Right ventricle myocardium inferior (tissue), 1 donor: ENCODE measurements around the gene ZBED5. TPM values are rescaled to one million over a fixed set of nuclear protein-coding genes. Genes with fewer than 3 reads are reported as not detected.
"Not testable (repeated sequence)": the region's sequence is repeated elsewhere in the genome, so short reads cannot be mapped to it uniquely, and the experiment has no call there.

Experiments
- ATAC-seq: fragments of 200-7000 bp; cut with Tn5 transposase; one replicate; pipeline ENCODE4 v1.9.1; 2020; ENCODE audit warnings: mild to moderate bottlenecking, moderate library complexity
- DNase-seq: peaks from one replicate; pipeline ENCODE4 v3.0.0; 2021; ENCODE audit errors: missing footprints
- intact Hi-C: fragments of 100-400 bp; cut with DNase I; formaldehyde crosslinking; loops from one replicate; pipeline ENCODE4 v1.11.0; 2022
- long read RNA-seq: library from polyadenylated mRNA; unstranded; transcript quantifications from one replicate; pipeline ENCODE4 v2.0.0, GENCODE V29; 2021
- total RNA-seq: library from RNA; stranded (reverse); fragmentation: NEBNext Ultra II Directional; extraction: Animal tissue kit (Norgen Biotek cat#: 25700); gene quantifications from one replicate; pipeline ENCODE4 v1.2.1, GENCODE V29; 2021
- donor health status: DM: no; HTN: yes; CAD: no; lungs with severe emphysema.

Gene ZBED5
- 42.7 TPM for total RNA-seq
- long read RNA-seq, transcript ZBED5-201 (3 exons, 2,512 nt) = major isoform, 9 of 13 reads
- long read RNA-seq, partial matches to known transcripts = 0 of 13 reads
- long read RNA-seq, other reads (novel, unspliced or antisense) = 1 of 13 reads

DNA sequence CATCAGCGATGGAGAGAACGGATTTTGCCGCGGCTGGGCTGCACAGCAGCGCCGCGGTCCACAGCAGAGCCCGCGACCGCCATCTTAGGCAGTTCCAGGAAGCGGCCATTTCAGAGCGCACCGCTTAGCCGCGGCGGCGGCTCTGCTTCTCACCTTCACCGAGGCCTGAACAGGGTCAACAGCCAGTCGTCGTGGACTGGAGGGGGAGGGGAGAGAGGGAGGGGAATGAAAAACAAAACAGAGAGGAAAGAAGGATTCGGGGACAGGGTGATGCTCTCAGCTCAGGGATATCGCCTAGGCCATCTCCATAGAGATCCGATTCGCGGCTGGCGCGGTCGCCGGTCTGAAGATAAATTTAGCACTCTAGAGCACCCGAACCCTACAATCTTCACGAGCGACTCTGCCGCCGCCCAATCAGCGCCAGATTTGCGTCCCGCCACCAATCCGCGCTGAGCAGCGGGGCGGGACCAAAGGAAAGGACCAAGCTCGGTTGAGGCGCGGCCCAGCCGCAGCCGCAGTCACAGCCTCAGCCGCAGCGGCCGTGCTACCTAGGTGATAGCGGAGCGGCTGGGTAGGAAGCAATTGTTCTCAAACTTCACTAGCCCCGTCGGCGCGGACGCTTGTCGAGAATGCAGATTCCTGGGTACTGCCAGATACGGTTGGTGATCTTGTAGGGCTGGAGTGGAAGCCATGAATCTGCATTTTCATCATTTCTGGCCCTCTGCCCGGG is at the start of gene ZBED5:
ZBED5 (minus strand) TSS at position 345 of the 730 bp plus-strand sequence. CDS start 3,108 bp downstream, outside the sequence.
- peak; percentile 99 for DNase-seq
- peak; percentile 98 for ATAC-seq
- intact Hi-C loops = loop anchor here (1.0 to 2.0 kb wide), 3 partner anchors 41 to 73 kb away; no protein-coding TSS in a partner anchor

DNA sequence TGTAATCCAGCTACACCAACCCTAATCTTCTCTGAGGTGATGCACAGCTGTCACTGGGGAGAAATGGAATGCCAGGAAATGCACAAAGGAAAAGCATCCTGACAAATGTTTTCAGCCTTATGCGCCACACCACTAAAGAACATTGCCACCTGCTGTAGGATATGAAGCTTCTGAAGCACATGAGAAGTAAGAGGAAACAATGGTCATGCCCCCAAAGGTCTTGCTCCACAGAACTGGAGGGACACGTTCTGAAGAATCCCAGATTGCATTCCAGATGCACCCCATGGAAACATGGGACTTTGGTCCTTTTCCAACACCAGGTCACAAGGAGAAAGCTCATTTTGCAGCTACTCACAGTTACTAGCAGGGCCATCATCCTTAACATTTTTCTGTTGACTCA is 48.7 kb upstream of the ZBED5 start:
- intact Hi-C loops = loop anchor here (5.0 kb wide), 1 partner anchor 114 kb away; no protein-coding TSS in a partner anchor
- DNase-seq (no peak), ATAC-seq (peak; percentile 51)

DNA sequence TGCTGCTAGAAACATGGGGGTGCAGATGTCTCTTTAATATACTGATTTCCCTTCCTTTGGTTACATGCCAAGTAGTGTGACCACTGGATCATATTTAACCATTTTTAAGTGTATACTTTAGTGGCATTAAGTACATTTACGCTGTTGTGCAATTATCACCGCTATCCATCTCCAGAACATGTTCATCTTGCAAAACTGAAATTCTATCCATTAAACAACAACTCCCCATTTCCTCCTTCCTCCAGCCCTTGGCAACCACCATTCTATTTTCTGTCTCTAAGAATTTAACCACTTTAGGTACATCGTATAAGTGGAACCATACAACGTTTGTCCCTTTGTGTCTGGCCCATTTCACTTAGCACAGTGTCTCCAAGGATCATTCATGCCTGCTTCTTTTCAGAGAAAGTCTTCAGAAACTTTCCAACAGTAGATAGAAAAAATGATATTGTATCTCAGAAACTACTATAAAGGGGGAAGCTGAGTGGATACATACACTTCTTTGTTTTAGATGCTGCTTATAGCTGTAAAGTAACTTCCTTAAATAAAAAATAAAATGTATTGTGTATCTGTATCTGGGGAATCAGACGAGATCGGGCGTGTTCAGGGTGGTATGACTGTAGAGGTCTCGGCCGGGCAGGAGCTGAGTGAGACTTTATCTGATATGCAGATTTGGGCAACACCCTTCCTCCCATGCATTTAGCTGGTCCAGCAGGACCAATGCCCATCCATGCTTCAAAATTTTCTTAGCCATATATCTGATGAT is 44.6 kb upstream of the ZBED5 start:
- no peak for ATAC-seq
- DNase-seq = no peak
- intact Hi-C loops = no loop called here

DNA sequence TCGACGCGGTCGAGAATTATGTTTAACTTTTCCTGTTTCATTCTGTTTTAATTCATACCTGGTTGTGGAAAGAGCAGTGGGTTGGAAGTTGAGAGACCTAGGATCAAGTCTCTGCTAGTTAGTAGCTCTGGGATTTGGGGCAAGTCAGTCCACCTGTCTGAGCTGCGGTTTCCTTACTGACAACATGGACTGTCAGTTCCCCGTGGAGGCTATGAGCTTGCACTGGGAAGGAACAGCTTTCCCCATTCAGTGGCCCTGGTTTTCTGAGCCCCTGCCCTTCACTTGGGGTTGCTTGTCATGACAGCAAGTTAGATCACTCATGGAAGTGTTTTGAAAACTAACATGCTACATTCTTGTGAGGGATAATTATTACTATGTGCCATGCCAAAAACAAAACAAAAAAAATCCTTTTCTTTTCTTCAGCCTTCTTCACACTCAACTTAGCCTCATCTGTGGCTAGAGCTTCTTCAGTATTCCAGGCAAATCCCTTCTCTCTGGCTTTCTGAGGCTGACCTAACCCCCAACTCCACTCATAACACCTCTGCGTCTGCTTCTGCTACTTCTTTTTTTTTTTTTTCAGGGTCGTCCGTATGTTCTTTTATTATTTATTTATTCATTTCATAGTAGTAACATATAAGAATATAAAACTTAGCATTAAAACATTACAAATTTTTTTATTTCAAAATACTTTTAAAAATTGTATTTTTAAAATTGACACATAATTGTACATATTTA is 43.0 kb upstream of the ZBED5 start:
- intact Hi-C loops = no loop called here
- DNase-seq (no peak), ATAC-seq (no peak)

- DNase-seq (peak; percentile 75), ATAC-seq (peak; percentile 70)
- intact Hi-C loops = loop anchor here (1.0 to 2.0 kb wide), 2 partner anchors 40 to 90 kb away; partner anchors contain the start of gene ZBED5
These were observed 41.4 kb upstream of the ZBED5 start for GRCh38 chr11:10899121-10899830.

DNA sequence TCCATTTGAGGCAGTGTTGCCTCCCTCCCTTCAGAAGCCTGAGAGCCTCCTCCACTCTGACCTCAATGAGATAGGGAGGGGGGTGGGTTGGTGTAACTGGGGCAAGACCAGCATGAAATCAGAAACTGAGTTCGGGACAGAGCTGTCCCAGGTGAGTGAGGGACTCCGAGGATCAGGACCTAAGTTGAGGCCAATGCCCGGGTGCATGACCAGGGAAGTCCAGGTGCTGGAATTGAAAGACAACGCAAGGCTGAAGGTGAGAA is 40.8 kb upstream of the ZBED5 start:
- DNase-seq (no peak), ATAC-seq (no peak)
- intact Hi-C loops = loop anchor here (1.0 to 2.0 kb wide), 2 partner anchors 40 to 89 kb away; partner anchors contain the start of gene ZBED5

DNA sequence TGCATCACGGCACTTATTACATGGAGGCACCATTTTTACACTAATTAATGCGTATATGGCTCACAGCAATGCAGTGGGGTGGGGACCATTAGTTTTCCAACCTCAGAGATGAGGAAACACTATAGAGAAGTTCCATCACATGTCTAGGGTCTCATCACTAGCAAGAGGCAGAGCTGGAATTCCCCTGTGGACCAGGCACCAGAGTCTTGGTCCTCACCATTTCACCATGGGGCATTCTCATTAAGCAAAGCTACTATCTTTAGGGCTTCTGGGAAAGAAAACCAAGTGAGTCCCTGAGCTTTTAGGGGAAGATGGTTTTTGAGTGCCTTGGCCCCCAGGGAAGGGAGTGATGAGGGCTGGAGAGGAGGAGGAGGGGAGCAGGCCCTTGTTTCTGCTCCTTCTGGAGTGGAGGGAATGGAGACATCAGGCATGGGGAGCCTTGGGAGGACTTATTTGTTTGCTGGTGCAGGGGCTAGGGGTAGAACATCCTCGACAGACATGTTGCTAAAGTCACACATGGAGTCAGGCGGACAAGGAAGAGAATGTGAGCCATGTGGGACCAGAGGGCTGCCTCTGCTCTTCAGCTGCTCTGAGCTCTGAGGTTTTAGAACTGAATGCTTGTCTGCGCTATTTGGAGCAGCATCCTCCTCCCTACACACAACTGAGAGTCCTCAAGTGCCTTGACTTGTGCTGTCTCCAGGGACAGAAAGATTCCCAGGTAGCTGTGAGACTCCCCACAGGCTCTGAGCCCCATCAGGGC is 40.3 kb upstream of the ZBED5 start:
- no peak for ATAC-seq
- intact Hi-C loops = loop anchor here (2.0 kb wide), 1 partner anchor 39 kb away; the partner anchor contains the start of gene ZBED5
- DNase-seq = no peak

GRCh38 chr11:10897150-10897549 is 39.3 kb upstream of the ZBED5 start:
- DNase-seq (no peak), ATAC-seq (no peak)
- intact Hi-C loops = no loop called here

- ATAC-seq = no peak
- DNase-seq = no peak
- intact Hi-C loops = no loop called here
These were observed 38.6 kb upstream of the ZBED5 start for GRCh38 chr11:10896493-10896892.

GRCh38 chr11:10895285-10895684 is 37.4 kb upstream of the ZBED5 start:
- ATAC-seq (no peak), DNase-seq (no peak)
- intact Hi-C loops = no loop called here

DNA sequence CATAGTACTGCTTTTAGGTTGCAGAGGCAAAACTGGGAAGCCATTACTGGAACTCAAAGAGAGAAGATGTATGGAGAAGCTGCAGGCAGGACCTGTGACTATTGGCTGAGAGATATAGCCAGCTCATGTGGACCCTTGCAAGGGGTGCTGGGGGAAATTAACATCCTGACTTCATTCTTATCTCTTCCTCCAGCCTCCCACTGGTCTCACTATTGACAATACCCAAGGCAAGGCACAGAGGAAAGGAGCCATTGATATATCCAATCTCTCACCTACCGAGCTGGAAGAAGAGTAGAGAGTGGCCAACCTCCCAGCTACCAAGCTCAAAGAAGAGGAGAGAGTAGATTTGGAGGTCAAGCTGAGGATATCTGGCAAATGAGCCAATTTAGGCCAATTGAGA is 36.8 kb upstream of the ZBED5 start:
- DNase-seq (no peak), ATAC-seq (no peak)
- intact Hi-C loops = no loop called here

GRCh38 chr11:10893714-10894151 is 35.9 kb upstream of the ZBED5 start:
- no peak for DNase-seq
- ATAC-seq = peak; percentile 82
- intact Hi-C loops = no loop called here

GRCh38 chr11:10892250-10892649 is 34.4 kb upstream of the ZBED5 start:
- ATAC-seq (no peak), DNase-seq (no peak)
- intact Hi-C loops = no loop called here

DNA sequence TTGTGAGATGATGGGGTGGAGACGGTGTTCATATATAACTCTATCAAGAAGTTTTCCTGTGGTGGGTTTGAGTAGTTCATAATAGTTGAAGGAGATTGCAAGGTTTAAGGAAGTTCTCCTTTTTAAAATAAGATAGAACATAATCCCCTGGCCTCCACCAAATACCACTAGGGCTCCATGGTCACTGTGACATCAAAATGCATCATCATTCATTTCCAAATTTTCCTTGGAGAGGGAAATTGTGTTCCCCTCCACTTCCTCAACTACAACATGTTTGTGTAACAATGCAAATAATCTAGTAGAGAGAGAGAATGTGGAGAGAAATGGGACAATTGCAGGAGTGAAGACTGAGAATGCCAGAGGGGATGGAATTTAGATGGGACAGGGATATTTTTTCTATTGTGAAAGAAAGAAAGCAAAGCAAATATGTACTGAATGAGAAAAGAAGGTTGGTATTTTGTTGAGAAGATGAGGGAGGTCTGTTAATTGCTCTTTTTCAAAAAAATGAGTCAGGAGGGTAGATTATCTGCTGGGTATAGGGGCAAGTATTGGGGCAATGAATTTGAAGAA is 33.4 kb upstream of the ZBED5 start:
- ATAC-seq (no peak), DNase-seq (no peak)
- intact Hi-C loops = no loop called here

DNA sequence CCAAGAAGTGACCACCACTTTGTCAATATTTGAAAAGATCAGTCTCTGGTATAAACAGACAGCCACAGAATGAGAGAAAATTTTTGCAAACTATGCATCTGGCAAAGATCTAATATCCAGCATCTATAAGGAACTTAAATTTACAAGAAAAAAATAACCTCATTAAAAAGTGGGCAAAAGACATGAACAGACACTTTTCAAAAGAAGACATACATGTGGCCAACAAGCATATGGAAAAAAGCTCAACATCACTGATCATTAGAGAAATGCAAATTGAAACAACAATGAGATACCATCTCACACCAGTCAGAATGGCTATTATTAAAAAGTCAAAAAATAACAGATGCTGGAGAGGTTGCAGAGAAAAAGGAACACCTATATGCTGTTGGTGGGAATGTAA is 32.2 kb upstream of the ZBED5 start:
- DNase-seq, ATAC-seq, intact Hi-C loops: not testable (repeated sequence)

- no peak for ATAC-seq
- DNase-seq = no peak
- intact Hi-C loops = no loop called here
These were observed 29.5 kb upstream of the ZBED5 start for GRCh38 chr11:10887307-10887706.

DNA sequence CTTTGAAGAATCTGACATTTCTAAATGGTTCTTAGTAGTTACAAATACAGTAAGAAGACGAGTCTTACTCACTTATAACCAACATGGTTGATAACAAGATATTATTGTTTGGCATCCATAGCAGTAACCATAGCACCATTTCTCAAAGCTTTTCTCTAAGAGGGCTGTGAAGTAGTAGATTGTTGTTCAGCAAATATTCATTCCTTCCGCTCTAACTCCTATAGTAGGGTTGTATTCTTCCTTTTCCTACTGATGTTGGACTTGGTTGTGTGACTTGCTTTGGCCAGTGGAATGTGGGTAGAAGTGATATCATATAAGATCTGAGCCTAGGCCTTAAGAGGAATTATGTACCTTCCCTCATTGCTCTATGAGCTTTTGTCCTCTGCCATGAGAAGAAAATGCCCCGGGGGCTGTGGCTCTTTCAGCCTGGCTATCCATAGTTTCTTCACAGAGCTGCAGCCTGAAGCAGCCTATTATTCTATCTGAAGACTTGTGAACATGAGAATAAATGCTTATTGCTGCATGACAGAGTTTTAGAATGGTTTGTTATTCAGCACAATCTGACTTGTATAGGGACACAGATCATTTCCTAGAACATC is 28.9 kb upstream of the ZBED5 start:
- intact Hi-C loops = no loop called here
- DNase-seq (no peak), ATAC-seq (no peak)
